GM23338 (cell line): ENCODE measurements around the gene CPSF4.

Experiments
- EZH2 ChIP-seq: fragments of 200-600 bp; sonication (generic); IDR thresholded peaks from one replicate; pipeline ENCODE4 v1.8.0; 2017; ENCODE audit warnings: antibody characterized with exemption, mild to moderate bottlenecking, low read depth; ENCODE audit not compliant: unreplicated experiment
- EZH2phosphoT487 ChIP-seq: fragments of 200-600 bp; sonication (generic); IDR thresholded peaks from one replicate; pipeline ENCODE4 v1.8.1; 2018; ENCODE audit warnings: antibody characterized with exemption; ENCODE audit not compliant: unreplicated experiment
- POLR2AphosphoS5 ChIP-seq: IDR thresholded peaks from 2 replicates; pipeline ENCODE4 v1.6.1; 2016; ENCODE audit warnings: antibody characterized with exemption, low read depth
- STAT1 ChIP-seq: IDR thresholded peaks from one replicate; pipeline ENCODE4 v1.6.1; 2016; ENCODE audit warnings: antibody characterized with exemption; ENCODE audit not compliant: unreplicated experiment
- ZNF331 ChIP-seq: fragments of 250-450 bp; sonication (Bioruptor Pico); IDR thresholded peaks from 2 replicates; pipeline ENCODE4 v1.5.0; 2020; ENCODE audit warnings: low read depth, mild to moderate bottlenecking, moderate library complexity
- TF ChIP-seq, protein P1 (sequence below), 2 experiments: fragments of 200-600 bp in 1 of 2; sonication (generic) in 1 of 2; conservative IDR thresholded peaks; 2 replicates each; pipeline versions ENCODE4 v1.5.1 to v1.6.1; 2016 to 2017; ENCODE audit warnings: antibody characterized with exemption in 2 of 2, low read depth in 2 of 2, mild to moderate bottlenecking in 2 of 2, moderate library complexity in 1 of 2
- TF ChIP-seq, protein P2 (sequence below): IDR thresholded peaks from one replicate; pipeline ENCODE4 v1.6.1; 2018; ENCODE audit warnings: antibody characterized with exemption; ENCODE audit not compliant: unreplicated experiment
- TF ChIP-seq, protein P3 (sequence below): IDR thresholded peaks from 2 replicates; pipeline ENCODE4 v1.6.1; 2016; ENCODE audit warnings: antibody characterized with exemption

DNA sequence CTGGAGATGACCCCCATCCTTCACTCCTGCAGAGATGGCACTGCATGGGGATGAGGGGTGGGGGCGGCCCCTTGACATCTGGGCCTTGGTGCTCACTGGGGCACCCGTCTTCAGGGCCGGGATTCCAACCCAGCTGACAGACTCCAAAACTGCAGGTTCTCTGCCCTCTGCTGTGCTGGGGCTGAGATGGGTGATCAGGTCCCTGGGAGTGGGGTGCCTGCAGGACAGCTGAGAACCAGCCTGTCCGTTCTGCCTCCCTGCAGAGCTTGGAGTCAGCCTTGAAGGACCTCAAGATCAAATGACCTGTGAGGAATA, 44.6 kb upstream of the CPSF4 start:
- TF ChIP-seq, protein P1, sequence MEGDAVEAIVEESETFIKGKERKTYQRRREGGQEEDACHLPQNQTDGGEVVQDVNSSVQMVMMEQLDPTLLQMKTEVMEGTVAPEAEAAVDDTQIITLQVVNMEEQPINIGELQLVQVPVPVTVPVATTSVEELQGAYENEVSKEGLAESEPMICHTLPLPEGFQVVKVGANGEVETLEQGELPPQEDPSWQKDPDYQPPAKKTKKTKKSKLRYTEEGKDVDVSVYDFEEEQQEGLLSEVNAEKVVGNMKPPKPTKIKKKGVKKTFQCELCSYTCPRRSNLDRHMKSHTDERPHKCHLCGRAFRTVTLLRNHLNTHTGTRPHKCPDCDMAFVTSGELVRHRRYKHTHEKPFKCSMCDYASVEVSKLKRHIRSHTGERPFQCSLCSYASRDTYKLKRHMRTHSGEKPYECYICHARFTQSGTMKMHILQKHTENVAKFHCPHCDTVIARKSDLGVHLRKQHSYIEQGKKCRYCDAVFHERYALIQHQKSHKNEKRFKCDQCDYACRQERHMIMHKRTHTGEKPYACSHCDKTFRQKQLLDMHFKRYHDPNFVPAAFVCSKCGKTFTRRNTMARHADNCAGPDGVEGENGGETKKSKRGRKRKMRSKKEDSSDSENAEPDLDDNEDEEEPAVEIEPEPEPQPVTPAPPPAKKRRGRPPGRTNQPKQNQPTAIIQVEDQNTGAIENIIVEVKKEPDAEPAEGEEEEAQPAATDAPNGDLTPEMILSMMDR (conservative IDR thresholded peaks at IDR 0.05; ENCODE audit: low read depth in 2 of 2): no peak
- TF ChIP-seq POLR2AphosphoS5: no peak
- TF ChIP-seq EZH2phosphoT487: no peak
- TF ChIP-seq, protein P2, sequence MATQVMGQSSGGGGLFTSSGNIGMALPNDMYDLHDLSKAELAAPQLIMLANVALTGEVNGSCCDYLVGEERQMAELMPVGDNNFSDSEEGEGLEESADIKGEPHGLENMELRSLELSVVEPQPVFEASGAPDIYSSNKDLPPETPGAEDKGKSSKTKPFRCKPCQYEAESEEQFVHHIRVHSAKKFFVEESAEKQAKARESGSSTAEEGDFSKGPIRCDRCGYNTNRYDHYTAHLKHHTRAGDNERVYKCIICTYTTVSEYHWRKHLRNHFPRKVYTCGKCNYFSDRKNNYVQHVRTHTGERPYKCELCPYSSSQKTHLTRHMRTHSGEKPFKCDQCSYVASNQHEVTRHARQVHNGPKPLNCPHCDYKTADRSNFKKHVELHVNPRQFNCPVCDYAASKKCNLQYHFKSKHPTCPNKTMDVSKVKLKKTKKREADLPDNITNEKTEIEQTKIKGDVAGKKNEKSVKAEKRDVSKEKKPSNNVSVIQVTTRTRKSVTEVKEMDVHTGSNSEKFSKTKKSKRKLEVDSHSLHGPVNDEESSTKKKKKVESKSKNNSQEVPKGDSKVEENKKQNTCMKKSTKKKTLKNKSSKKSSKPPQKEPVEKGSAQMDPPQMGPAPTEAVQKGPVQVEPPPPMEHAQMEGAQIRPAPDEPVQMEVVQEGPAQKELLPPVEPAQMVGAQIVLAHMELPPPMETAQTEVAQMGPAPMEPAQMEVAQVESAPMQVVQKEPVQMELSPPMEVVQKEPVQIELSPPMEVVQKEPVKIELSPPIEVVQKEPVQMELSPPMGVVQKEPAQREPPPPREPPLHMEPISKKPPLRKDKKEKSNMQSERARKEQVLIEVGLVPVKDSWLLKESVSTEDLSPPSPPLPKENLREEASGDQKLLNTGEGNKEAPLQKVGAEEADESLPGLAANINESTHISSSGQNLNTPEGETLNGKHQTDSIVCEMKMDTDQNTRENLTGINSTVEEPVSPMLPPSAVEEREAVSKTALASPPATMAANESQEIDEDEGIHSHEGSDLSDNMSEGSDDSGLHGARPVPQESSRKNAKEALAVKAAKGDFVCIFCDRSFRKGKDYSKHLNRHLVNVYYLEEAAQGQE: no peak
- no peak for TF ChIP-seq EZH2
- no peak for TF ChIP-seq STAT1
- TF ChIP-seq, protein P3, sequence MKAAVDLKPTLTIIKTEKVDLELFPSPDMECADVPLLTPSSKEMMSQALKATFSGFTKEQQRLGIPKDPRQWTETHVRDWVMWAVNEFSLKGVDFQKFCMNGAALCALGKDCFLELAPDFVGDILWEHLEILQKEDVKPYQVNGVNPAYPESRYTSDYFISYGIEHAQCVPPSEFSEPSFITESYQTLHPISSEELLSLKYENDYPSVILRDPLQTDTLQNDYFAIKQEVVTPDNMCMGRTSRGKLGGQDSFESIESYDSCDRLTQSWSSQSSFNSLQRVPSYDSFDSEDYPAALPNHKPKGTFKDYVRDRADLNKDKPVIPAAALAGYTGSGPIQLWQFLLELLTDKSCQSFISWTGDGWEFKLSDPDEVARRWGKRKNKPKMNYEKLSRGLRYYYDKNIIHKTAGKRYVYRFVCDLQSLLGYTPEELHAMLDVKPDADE: no peak
- no peak for TF ChIP-seq ZNF331 (CRISPR knock-in tag)
